HG02610 (cell line): ENCODE measurements around the gene BACH1.

ENCODE experiments used
- ATAC-seq: cut with Tn5 transposase; IDR thresholded peaks from one replicate; pipeline ENCODE4 v1.9.1; 2021; ENCODE audit warnings: mild to moderate bottlenecking, moderate library complexity; ENCODE audit not compliant: unreplicated experiment

Gene BACH1

DNA sequence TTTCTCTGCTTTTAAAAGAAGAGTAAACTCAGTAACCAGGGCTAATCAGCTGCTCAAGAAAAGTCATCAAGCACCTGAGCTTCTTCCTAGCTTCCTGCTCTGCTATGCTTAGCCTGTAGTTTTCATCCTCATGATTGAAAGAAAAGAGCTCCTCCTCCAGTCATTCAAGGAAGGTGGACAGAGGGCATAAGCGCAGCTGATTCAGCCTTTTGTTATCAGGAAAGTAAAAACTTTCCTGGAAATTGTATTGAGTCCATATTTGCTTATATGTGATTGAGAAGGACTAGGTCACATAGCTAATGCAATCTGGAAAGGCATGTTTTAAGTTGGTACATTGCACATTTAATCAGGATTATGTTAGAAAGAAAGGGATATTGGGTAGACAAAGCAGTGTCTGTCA is 8.5 kb upstream of the BACH1 start:
- ATAC-seq, result no peak

DNA sequence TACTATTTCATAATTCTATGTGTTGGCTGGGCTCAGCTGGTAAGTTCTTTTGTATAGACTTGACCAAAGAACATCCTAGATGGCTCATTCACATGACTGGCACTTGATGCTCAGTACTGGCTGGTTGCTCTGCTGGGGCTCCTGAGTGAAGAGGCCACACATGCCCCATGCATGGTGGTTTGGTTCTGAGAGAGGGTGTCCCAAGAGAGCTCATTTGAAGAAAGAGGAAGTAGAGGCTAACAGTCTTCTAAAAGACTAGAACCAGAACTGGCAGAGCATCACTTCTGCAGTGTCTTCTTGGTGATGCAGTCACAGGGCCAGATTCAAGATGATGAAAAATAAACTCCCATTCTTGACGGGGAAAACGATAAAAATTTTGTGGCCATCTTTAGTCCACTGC is 5.2 kb upstream of the BACH1 start:
- peak; percentile 85 for ATAC-seq

DNA sequence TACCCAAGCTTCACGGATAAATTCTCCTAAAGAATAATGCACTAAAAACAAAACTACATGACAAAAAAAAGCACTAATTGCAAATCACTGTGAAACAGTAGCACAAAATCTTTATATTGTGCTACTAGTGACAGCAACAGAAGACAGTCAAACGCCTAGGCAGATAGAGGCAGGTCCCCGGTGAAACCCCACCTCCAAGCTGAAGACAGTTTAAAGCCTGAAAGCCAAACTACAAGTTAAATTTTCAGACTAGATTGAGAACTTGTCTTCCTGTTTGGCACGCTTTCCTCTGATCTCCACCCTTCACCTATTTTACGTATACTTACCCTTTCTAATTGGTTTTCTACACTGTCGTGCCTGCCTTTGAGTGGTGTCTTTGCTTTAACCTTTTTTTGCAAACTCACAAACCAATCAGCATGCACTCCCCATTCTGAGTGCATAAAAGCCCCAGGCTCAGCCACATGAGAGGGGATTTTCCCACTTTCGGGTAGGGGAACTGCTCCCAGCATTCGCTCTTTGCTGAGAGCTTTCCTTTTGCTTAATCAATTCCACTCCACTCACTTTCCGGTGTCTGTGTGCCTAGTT is 3.6 kb upstream of the BACH1 start:
- no peak for ATAC-seq

DNA sequence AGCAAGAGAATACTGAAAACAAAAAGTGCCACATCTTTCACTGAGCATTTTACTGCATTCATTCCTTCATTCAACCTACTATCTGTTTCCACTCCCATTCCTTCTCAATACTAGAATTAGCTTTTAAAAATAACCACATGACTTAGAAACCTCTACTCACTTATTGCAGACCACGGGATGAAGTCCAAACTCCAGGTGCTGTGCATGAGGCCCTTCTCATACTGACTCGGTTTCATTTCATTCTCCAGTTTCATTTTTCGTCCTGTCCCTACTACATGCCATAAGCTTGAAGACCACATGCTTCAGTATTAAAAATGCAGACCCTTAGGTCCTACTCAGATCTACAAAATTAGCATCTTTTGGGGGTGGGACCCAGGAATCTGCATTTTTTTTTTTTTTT is 2.3 kb upstream of the BACH1 start:
- no peak for ATAC-seq

DNA sequence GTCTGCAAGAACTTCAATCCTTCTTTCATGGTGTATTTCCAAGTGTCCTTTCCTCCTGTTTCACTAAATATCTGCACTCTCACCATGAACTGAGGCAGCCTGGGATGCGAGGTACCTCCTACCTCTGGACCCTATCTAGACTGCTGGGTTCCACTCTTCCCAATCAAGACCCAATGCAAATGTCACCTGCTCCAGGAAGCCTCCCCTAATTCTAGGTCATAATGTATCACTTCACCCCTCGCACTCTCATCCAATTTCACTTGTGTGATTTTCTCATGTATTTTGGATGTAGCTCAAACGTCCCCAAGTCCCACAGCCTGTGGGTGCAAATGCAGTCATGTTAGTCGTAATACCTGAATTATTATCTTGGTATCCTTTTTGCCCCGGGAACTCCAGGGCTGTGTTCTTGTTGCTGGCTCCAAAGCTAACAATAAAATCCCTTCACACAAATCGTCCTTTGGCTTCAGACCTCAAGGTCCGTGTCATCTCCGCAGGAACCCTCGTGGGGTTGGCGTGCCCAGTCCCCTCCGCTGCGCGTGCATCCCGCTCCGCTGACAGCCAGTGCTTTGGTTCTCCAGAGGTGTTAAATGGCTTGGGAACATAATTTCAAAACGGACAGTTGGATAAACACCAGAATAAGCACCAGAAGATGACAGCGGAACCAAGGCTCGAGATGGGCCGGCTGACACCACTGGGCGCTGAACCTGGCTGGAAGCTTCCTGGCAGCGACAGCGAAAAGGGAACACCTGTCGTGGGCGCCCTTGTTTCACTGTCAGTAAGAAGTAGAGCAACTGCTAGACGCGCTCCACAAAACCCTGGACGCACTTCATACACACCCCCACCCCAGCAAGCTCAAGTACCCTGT is 1.0 kb upstream of the BACH1 start:
- no peak for ATAC-seq

DNA sequence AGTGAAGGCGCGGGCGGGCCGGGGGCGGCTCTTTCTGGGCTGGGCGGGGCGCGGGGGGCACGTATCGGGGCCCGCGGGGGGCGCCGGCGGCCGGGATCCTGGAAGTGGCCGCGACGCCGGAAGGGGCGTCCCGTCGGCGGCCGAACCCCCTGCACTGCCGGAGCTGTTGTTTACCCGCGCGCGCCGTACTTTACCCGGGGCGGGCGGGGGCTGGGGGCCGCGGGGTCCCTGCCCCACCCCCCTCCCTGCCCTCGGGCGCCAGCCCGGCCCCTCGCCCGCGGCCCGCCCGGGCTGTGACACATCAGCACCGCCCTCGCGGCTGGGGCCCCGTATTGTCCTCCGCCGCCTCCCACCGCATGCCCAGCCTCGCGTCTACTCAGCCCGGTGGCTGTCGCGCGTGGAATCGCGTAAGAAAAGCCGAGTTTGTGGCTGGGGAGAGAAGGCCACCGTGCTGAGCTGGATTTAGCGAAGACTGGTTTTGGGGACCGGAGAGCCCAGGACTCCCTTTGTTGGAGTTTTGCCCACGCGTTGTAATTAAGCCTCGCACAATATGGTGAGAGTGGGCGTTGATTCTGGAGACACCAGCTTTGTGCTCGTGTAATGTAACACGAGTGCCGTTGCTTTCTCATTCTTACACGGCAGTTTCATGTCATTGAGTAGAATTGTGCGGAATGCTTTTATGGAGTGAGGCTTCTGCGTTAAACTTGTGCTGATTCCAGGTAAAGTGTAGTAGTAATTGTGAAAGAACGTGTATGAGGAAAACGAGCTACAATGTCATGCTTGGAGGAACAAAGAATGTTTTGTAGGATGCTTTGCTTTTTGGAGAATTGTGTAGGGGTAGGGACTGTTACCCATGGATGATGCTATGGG is 559 bp downstream of the BACH1 start:
- peak; percentile 5 for ATAC-seq

DNA sequence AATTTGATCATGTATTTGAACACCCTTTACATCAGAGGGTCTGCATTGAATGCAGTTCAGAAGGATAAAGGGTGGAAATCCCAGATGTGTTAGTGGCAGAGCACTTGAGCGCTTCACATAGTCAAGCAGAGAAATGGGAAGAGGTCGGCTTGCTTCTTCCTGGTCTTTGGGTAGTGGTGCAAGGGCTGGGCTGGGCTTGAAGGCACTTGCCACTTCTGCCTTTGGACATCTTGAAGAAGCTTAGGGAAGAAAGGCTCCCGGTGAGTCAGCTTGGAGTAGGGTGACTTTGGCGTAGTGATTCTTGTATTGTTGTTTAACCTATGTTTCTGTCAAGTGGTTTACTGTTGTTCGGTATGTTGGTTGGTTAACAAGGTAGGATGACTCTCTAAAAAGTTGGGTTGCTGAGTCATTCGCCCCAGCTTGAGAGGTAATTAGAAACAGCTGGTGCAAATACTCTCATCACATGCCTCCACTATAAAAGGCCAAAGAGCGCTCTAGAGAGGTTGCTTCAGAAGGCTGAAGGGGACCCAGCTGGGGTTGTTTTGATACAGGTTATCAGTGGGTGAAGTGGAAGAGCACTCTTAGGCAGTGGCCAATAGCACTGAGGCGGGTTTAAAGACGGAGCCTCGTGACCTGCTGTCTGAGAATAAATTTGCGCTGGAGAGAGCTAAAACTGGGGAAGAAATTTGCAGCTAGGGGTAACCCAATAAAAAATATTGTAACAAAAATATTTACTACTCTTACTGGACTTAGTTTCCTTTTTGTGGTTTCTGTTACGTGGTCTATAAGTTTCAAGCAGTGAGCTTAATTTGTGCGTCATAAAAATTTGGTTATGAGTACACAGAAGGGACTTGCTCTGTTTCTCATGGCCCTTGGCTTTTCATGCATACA is 1.4 kb downstream of the BACH1 start:
- peak; percentile 78 for ATAC-seq

DNA sequence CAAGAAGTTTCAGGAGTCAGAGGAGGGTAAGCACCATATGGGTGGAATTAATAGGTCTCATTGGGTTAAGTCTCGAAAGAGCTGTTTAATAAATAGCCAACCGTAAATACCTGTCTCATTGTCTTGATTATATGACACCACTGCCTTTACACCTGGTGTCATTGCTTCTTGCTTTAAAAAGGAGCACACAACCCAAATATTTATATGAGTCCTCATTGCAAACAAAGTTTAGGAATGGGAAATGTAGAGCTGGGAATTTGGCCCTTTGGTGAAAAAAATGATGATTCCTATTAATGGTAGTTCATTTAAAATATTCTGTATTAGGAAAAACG is 2.1 kb downstream of the BACH1 start:
- ATAC-seq, result no peak

DNA sequence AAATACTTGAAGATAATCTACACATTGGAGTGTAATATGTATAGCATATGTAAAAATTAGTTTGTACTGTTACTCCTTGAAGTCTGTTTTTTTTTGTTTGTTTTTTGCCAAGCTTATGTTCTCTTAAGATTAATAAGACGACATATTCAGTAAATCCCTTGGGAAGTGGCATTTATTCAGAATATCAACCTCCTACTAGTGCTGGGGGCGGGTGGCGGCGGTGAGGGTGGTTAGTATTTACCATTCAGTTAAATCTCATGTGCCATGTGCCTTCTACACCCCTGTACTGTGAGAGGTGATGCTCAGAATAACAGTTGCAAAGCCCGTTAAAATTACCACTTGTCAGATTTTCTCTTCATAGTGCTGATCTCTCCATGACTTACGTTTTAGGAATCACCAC is 3.0 kb downstream of the BACH1 start:
- ATAC-seq, result no peak

DNA sequence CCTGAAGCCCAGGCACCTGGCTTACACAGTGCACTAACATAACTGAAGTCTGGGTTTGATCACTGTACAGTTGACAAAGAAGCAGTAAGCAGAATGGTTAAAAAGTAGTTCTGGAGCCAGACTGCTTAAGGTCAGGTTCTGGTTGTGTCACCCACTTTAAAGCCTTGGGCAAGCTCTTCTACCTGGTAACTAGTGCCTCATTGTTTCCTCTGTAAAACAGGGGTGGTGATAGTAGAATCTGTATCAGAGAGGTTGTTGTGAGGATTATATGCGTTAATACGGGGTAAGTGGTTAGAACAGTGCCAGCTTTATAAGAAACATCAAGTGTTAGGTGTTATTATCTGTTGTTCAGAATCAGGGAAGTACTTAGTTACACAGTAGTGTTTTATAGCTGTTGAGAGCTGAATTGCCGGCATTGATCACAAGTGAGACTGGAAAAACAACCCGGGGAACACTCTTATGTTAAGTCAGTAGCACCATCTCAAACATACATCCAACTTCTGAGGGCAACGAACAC is 3.7 kb downstream of the BACH1 start:
- no peak for ATAC-seq

DNA sequence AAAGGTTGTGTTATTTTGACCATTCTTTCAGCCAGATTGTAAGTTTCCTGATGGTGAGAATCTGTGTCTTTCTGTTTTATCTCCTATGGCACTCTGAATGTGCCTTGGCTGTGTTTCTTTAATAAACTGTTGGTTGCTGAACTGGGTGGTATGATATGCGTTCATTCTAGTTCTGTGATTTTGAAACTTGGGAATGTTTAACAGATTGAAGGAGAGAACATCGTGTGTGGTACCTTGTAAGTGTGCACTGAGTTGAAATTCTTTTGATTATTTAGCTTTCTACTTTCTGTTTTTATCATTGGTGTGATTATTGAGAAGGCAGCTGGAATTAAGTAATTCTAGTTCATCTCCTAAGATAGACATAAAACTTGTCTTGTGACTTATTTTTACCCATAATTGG is 4.6 kb downstream of the BACH1 start:
- ATAC-seq, result no peak

DNA sequence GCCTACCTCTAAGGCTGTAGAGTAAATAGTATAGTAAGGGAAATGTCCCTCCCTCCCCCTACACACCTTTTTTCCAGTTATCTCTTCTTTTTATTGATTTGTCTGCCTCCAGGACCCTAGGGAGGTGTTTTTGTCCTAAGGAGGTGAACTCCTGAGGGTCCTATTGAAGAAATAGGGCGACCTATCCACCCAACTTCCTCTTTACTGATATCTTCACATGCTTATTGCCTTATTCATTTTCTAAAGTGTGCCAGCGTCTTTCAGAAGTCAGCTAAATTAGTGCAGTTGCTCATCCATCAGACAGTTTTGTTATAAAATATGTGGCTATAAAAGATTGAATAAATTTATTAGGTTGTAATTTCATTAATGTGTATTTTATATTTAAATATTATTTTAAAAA is 5.9 kb downstream of the BACH1 start:
- no peak for ATAC-seq

DNA sequence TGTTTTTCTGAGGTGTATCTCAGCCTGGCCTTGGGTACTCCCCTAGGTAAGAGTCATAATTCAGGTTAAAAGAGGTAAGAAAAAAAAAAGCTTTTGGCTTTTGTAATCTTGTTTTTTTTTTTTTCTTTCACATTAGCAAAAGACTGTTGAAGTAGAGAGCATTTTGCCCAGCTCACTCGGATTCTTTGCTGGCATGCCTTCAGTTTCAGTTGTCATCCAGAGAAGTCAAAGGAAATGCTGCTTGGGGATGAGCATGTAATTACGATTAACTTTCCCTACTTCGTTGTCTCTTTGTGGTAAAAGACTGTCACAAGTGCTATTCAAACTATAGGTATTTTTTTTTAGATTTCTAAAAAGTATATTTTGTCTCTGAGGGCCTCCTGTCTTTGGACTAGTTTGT is 6.3 kb downstream of the BACH1 start:
- ATAC-seq, result no peak

DNA sequence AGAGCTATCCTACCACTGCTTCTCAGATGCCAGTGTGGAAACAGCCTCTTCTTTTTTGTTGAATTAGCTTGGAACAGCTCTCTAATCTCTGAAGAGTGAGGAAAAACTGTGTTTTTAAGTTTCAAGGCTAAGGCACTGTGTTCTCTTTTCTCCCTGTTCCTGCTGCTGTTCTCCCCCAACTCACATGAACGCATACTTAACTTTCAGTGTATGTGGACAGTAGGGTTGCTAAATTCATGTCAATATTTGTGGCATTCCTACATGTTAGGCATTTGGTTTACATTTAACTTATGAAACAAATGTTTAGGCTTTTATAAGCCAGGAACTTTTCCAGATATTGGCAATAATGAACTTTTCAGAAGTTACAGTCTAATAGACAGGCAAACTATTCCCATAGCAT is 6.8 kb downstream of the BACH1 start:
- ATAC-seq, result no peak

DNA sequence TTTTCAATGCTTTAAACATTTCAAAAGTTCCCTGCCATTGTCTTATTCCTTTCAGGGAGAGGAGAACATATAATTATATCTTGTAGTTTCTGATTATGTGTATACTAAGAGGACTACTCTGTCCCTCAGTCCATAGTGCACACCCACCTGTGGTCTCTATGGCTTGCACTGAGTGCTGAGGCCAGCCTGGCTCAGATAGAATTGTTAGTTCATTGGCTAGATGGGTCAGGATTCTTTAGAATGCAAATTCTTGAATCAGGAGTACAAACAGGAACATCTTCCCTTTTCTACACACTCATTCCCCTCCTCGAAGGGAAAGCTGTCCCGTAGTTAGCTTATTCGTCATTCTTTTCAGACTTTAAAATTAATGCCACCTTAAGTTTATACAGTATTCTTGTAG is 8.2 kb downstream of the BACH1 start:
- peak; percentile 38 for ATAC-seq

DNA sequence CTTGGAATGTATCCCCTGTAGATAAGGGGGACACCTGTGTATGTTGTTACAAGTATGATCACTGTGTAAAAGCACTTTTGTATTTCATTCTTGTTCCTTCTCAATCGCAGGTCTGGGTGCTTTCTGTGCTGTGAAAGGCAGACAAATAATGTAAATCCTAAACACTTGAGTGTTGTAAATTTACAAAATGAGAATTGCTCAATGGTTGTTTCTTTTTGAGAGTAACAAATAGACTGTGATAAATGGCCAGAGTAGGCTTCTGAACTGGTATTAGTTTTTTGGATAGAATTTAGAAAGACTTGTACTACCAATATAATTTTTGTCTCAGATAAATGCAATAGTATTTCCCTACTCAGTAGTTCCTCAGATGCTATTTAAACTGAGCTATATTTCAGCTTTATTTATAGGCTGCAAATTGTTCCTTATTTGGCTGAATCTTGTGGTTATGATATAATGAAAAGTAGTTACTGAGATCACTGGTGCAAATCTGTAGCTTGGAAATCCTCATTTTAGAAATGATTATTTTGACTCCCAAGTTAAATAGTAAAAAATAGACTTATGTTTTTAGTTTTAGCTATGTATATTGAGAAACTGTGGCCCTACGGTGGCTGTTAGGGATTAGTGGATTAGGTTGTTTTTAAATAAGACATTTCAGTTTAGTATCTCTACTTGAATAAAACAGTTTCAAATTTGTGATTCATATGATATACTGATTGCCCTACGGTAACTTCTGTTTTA is 9.2 kb downstream of the BACH1 start:
- no peak for ATAC-seq

DNA sequence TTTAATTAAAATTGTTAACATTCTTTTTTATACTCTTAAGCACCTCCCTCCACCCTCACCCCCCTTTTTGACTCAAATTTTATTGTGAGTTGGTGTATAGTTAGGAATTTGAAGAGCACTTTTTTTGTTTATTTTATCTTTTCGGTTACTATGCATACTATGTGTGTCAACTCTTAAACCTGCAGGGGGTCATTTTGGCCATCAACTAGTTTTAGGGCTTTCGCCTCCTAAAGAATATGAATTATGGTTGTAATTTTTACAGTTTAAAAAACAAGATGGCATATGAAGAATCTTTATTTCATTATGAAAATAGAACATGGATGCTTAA is 9.7 kb downstream of the BACH1 start:
- ATAC-seq, result no peak

DNA sequence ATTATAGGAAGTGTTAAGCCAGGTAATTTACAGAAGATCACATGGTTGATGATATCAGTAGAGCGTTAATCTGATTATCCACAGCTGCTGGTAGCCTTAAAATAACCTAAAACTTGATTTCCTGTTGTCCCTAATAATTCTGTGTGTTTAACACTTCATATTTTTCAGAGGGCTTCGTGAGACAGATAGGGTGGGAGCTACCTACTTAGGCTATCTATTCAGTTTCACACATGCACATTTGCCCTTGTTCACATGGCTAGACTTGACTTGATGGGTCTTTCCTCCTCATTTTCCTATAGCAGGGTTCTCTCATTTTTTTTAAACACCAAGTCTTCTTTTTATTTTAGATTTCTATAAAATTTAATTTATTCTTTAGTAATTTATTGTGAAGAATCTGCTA is 11.0 kb downstream of the BACH1 start:
- no peak for ATAC-seq

DNA sequence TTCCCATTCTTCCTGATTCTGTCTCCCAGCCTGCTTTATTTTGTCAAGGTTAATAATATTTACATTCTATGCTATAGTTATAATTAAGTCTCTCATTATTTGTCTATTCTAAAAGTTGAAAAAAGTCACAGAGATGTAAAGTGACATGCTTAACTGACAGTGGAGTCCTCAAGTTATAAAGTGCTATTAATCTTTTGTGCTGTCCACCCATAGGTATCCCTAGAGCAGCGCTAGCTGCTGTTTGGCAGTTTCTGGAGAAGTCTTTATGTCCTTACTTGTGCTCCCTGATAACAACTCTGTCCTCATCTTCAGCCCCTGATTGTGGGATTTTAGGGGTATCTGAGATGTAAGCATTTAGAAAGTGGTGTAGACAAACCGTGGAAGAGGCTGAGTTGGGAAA is 13.1 kb downstream of the BACH1 start:
- ATAC-seq, result no peak

DNA sequence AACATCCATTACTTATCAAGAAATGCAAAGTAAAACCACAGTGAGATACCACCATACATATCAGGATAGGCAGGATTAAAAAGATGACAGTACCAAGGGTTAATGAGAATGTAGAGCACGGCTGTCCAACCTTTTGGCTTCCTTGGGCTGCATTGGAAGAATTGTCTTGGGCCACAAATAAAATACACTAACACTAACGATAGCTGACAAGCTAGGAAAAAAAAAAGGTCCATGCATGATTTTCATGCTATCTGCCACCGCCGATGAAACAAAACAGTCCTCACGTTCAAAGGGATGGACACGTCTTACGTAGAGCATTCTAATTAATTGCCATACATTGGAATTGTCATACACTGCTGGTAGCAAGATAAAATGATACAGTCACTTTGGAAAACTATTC is 14.3 kb downstream of the BACH1 start:
- ATAC-seq, result no peak
